NCI-H345 (cell line): Measurements from ENCODE around the gene GRIP1.
"Not testable (repeated sequence)": the region's sequence is repeated elsewhere in the genome, so short reads cannot be mapped to it uniquely, and the experiment has no call there.

Source experiments
- DNase-seq: peaks from one replicate; lab custom pipeline; 2025; lab: John Stamatoyannopoulos, UW

Gene GRIP1

DNA sequence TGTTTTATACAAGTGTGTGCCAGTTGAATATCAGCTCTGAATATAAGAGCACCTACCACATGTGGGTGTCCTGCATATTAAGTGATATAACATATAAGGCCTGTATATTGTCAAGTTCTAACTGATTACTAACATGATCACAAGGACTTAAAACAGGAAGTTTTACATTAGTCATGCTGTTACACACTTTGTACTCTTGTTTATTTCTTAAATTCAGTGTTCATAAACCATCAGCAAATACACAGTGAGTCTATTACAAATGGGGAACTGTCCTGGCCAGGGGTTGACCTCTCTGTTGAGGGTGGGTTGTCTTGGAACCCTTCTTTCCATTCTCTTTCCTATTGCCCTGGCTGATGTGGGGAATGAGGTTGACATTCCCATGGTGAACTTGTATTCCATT lies 357.4 kb downstream of the GRIP1 start:
- no peak for DNase-seq

DNA sequence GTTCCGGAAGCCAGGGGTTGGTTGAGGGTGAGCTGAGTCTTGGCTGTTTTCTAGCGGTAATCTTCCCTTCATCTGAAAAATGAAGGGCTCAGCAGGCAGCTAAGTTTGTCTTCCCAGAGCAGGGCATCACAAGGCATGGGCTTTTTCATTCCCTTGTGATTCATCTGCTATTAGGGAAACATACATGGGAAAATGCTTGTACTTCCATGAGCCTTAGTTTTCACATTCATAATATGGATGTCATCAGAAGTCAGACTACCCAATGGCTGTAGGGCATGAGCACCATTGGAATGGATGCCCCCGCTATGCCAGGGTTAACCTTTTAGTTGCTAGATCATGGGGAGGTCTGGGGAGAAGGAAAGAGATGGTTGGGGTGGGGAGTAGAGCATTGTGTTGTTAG lies 357.9 kb downstream of the GRIP1 start:
- no peak for DNase-seq

DNA sequence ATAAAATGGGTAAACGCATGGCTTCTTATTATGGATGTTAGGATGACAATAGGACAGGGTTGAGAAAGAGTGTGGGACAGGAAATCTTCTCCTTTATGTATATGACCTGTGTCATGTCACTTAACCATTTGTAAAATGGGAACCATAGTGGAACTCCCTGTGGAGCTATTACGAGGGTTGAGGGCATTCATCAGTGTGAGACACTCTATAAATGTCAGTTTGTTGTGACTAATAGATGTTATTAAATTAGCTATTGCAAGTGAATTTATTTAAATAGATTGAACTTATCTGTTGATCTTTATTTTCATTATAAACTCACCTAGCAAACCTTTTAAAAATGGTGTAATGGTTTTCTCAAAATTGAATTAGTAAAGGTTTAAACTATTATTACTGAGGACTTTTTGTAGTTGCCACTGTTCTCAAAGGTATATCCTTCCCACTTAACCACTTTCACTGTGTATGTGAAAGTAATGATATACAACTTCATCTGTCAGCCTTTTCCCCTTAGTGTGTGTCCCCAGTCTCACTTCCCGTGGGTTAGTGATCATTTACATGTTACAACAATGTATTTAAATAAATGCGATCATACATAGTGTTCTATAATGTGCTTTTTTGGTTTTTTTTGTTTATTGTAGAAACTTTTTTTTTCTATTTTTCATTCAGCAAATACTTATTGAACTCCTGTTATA lies 359.5 kb downstream of the GRIP1 start:
- DNase-seq: no peak

DNA sequence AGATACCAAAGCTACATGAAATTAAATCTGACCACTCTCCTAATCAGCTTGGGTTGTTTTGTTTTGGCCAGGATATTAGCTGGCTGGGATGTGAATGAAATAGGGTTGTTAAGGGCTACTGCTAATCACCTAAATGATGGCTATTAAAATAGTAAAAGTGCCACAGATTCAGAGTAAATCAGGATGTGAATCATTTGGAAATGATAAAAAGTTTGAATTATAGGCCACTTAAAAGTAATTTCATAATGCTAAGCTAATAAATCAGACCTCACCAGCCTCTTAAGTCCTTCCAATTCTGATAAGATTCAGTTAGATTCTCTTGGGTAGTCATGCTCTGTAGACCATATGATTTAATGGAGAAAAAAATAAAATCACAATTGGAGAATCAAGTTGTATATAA lies 364.6 kb downstream of the GRIP1 start:
- no peak for DNase-seq

DNA sequence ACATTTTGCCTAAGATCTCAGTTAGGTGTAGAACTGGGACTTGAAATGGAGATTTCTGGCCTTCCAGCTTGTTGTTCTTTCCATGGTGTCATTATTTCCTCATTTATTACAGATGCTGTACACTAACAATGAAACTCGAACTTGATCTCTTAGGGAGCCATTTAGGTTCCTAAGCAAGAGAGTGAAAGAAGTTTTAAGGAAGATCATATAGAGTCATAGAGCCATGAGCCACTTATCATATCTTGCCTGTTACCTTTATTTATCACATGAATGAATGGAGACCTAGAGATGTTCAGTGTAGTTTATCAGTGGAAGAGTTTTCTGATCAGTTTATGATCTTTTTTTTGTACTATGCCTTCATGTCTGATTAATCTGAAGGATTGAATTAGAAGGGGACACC lies 366.7 kb downstream of the GRIP1 start:
- DNase-seq: no peak

DNA sequence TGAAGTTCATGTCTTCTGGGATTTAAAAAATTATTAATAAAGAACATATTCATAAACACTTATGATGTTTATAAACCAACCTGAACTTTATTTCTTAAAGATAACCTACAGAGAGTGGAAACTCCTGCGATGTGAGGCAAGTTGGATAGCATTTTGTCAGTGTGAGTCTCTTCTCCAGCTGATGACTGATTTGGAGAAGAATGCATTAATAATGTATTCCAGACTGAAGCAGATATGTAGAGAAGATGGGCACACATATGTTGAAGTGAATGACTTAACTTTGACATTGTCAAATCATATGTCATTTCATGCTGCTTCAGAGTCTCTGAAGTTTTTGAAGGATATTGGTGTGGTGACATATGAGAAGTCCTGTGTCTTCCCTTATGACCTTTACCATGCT lies 369.3 kb downstream of the GRIP1 start:
- DNase-seq: no peak

DNA sequence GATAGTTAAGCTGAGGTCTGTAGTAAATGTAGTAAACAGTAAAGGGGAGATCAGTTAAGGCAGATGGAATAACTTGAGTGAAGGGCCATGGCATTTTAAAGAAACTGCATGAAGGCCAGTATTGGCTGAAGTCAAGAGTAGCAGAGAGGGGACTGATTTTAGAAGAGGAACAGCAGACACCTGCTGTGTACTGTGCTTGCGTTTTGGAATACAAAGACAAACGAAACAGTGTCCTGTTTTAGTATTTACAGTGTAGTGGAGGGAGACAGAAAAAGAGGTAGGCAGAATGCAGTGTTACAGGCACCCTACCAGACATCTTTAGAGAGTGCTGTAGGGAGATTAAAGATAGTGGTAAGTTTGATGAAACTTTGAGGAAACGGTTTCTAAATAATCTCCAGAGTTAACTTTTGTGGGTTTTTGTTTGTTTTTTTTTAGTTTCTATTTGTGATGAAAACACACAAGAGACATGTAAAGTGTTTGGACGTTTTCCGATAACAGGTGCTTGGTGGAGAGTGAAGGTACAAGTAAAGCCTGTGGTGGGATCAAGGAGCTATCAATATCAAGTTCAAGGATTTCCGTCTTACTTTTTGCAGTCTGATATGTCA lies 374.5 kb downstream of the GRIP1 start:
- DNase-seq: no peak

DNA sequence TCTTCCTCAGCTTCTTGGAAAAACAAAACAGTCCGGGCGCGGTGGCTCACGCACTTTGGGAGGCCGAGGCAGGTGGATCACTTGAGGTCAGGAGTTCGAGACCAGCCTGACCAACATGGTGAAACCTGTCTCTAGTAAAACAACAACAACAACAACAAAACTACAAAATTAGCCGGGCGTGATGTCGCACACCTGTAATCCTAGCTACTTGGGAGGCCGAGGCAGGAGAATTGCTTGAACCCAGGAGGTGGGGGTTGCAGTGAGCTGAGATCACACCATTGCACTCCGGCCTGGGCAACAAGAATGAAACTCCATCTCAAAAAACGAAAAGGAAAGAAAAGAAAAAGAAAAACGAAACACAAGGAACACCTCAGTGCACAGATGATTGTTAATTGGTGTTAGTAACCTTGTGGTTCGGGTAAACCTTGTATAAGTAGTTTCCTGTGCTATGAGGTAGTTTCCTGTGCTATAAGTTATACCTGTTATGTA lies 375.5 kb downstream of the GRIP1 start:
- not testable (repeated sequence) for DNase-seq

DNA sequence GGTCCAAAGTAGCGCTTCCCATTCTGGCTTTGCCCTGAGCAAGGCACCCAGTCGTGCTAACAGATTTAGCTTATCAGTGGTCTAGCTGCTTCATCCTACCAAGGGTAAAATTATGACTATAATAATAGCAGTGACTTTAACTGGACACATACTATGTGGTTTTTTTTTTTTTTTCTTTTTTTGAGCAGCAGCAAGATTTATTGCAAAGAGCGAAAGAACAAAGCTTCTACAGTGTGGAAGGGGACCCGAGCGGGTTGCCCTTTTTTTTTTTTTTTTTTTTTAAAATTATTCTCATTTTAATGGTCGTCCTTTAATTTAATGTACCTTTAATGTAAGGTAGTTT lies 376.1 kb downstream of the GRIP1 start:
- DNase-seq: no peak

DNA sequence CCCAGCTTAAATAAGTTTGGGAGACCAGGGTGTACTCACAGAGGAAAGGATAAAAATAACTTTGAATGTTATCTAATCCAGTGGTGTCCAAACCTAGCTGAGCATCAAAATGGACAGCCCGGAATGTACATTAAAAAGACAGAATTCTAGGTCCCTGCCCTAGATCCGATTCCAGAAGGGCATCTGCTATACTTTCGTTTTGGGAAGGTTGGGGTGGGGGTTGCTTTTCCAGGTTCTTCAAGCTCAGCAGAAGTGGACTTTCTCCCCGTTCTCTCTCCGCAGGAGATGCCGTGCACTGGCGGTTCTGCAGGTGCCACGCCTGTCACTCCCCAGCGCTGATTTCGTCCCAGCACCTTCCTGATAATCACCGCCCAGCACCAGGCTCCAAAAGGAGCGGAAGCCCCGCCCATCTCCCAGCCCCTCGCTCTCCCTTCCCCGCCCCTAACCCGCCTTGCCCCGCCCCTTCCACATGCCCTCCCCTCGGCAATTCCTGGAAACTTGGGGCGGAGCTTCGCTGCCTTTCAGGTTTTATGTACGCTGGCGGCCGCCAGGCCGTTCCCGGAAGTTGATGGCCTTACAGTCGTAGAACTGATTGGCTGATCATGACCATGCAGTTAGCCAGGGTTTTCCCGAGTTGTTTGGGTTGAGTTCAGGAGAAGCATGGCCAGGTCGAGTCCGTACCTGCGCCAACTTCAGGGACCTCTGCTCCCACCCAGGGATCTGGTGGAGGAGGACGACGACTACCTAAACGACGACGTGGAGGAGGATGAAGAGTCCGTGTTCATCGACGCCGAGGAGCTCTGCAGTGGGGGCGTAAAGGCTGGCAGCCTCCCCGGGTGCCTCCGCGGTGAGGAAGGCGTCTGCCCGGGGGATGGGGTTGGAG lies 376.7 kb downstream of the GRIP1 start, which contains the start of gene HELB:
HELB (plus strand) TSS at position 550 of the 883 bp plus-strand sequence; CDS start at position 661, 111 bp downstream.
- peak; percentile 98 for DNase-seq

DNA sequence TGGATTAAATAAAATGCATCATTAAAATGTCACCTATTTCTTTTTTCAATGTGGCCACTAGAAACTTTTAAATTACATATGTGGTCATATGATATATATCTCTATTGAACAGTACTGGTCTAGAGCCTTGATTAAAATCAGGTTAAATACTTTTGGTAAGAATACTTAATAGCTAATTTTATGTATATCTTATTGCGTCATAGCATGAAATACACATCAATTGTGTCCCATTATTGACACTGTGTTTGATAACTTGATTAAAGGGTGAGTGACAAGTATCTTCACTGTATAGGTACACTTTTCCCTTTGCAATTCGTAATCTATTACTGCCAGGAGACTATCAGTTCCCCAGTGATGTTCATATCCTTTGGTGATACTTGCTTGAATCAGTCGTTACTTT lies 381.0 kb downstream of the GRIP1 start:
- no peak for DNase-seq
